TTC549 (cell line): Measurements from ENCODE around the gene TCN2.
"Not testable (repeated sequence)": the region's sequence is repeated elsewhere in the genome, so short reads cannot be mapped to it uniquely, and the experiment has no call there.

Source experiments
- FAIRE-seq: peaks from 2 replicates; lab custom pipeline; 2012; peaks lifted over from hg19 to GRCh38; lab: Jason Lieb, UNC

TCN2 gene

DNA sequence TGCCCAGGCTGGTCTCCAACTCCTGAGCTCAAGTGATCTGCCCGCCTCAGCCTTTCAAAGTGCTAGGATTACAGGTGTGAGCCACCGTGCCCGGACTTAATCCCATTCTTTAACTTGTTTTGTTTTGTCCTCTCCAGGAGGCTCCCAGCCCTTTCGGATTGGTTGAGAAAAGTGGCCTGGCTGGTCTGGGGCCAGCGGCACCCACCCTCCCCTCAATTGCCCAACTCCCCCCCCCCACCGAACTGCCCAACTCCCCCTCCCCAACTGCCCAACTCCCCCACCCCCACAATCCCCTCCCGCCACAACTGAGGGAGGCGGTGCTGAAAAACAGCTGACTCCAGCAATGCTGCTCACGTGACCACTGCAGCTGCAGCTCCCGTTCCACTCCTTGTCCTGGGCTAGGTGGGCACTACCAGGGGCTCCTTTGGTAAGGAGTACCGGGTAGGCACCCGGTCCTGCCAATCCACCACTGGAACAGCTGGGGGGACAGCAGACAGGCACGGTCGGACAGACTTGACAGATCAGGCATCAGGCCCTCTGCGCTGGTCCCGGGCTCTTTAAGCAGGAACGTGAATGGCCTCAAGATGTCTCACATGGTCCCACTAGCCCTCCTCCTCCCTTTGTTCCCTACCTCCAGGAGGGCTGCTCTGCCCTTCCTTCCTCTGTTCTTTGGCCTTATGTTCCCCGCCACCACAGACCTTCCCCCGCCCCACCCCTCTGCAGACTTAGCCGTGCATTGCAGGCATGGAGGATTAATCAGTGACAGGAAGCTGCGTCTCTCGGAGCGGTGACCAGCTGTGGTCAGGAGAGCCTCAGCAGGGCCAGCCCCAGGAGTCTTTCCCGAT lies at the start of gene TCN2:
Gene TCN2, plus strand, starts transcription at position 720 of the 845 bp plus-strand sequence. CDS start 158 bp downstream, outside the sequence.
- FAIRE-seq = no peak

DNA sequence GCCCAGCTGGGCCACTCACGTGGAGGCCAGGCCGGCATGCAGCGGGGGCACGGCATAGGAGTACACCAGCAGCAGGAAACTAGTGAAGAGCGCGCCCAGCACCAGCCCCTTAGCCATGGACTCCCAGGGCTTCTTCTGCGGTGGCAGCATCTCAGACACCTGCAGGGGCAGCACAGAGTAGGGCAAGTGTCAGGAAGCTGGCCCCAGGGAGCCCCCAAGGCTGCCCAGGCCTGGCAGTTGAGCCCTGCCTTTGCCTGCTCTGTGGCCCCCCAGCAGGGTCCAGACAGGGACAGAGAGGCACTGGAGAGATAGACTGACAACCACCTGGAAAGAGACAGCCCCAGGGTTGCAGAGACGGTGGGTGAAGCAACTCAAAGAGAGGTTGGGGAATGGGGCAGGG lies 49.7 kb upstream of the TCN2 start:
- FAIRE-seq = no peak

GRCh38 chr22:30559889-30560288 lies 47.1 kb upstream of the TCN2 start:
- no peak for FAIRE-seq

- not testable (repeated sequence) for FAIRE-seq
Observed at GRCh38 chr22:30560643-30561202, 46.3 kb upstream of the TCN2 start.

GRCh38 chr22:30561402-30562189 lies 45.4 kb upstream of the TCN2 start:
- no peak for FAIRE-seq

DNA sequence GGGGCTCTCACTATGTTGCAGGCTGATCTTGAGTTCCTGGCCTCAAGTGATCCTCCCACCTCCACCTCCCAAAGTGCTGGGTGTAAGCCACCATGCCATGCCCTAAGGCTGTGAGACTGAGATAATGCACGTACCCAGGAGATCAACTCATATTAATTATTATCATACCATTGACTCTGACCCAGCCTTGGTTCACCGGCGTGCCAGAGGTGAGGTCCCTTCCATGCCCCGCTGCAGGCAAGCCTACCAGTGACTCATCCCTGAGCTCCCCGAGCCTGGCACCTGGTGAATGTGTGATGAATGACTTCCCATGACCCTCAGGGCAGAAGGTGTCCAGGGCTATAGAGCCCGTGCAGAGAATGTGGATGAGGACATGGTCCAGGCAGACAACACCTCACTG lies 44.6 kb upstream of the TCN2 start:
- FAIRE-seq = no peak

- FAIRE-seq = no peak
Observed at GRCh38 chr22:30564045-30564760, 42.8 kb upstream of the TCN2 start.

DNA sequence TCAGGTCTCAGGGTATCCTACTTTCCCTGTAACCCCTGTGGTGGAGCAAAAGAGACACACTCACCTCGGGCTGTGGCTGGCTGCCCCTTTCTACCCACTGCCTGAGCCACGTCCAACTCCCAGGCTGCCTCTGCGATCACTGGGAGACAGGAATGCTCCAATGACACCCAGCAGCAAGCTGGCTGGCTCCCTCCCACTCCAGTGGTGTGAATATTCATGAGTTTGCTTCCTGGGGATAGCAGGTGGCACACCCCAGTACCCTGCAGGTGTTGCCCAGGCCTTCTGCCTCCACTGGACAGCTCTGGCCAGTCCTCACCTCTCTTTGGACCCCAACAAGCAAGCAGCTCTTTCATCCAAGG lies 42.2 kb upstream of the TCN2 start:
- FAIRE-seq = no peak

DNA sequence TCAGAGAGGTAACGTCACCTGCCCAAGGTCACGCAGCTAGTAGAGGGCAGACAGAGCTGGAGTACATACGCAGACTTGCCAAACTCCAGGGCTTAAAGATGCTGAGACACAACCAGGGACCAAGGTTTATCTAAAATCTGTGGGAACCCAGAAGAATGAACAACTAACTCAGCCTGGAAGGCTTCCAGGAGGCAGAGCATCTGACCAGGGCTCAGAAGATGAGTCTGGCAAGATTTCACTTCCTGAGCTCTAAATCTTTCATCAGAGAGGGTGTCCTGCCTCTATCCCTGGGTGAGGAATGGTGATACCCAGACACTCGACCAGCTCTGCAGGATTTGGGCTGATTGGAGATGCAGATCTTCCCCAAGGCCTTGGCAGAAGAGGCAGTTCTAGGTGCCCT lies 41.6 kb upstream of the TCN2 start:
- FAIRE-seq = no peak

DNA sequence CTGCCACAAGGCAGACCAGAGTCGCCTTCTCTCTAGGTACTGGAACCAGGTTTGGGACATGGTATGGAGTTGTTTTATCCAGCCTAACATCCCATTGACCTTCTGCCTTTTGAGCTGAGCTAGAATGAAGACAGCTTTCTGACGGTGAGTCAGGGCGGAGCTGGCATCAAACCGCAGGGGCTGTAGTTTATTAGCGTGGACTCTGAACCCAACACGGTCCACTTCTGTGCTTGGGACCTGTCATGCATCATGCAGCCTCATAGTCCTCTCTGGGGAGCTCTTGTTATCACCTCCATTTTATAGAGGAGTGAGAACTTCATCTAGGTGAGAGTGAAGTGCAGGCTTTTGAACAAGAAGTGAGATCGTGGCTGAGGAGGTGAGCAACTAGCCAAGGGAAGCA lies 40.8 kb upstream of the TCN2 start:
- FAIRE-seq = no peak

DNA sequence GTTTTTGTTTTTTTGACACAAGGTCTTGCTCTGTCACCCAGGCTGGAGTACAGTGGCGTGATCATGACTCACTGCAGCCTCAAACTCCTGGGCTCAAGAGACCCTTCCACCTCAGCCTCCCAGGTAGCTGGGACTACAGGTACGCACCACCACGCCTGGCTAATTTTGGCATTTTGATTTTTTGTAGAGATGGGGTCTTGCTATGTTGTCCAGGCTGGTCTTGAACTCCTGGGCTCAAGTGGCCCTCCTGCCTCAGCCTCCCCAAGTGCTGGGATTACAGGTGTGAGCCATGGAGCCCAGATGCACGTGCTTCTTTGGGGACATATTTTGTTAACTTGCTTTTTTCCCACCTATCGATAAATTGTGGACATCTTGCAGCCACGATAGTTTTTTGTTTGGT lies 39.7 kb upstream of the TCN2 start:
- not testable (repeated sequence) for FAIRE-seq

GRCh38 chr22:30568137-30568805 lies 38.7 kb upstream of the TCN2 start:
- FAIRE-seq = no peak

DNA sequence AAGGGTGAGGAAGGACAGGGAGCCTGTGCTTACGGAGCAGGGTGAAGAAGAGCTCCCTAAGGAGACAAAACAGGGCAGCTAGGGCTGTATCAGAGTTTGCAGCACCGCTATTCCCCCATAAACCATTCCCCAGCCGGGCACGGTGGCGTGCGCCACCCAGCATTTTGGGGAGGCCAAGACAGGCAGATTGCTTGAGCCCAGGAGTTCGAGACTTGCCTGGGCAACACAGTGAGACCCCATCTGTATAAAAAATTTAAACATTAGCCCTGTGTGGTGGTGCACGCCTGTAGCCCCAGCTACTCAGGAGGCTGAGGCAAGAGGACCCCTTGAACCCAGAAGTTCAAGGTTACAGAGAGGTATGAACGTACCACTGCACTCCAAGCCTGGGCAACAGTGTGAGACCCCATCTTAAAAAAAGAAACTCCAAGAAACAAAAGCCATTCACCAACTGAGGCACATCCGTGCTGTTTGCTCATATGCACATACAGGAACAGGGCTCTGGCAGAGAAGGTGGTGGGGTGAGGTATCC lies 37.2 kb upstream of the TCN2 start:
- FAIRE-seq = no peak

DNA sequence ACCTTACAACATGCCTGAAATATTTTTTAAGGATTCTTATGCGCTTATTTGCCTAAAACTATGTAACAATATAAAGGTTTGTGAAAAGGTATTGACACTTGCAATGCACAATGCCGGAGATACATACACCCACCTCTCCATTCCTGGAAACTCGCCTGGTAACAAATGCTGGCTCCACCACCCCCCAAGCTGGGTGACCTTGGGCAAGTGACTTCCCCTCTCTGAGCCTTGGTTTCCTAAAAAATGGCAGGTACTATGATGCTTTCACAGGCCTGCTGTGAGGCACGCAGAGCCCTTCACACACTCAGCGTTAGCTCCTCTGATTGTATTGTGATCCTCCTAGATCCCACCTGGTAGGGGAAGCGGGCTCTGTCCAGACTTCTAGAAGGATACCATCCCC lies 34.8 kb upstream of the TCN2 start:
- FAIRE-seq = no peak

DNA sequence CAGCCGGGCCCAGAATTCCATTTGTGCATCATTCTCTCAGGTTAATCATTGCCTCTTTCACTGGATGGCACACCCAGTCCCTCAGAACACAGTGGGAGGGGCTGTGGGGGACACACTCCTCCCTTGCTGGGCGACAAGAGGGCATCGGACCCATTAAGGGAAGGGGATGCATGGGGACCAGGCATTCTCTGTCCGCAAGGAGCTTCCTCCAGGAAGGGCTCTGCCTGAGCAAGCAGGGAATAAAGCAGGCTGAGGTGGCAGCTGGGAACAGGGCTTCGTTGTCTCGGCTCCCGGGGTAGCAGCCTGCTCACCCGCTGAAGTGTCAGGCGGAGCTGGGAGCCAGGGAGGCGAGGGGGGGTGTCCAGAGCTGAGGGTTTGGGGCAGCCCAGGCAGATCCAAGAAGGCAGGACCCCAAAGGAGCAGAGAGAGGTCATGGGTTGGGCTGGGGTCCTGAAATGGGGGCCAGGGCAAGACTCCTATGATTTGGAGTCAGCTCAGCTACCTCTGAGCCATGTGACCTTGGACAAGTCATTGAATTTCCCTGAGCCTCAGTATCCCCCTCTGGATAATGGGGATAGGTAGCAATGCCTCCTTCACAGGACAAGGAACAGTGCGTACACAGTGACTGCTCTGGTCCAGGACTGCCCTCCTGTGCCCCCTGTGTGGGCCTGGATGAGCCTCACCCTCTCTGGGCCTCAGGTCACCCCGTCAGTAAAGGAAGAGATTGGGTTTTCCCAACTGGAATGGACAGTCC lies 34.0 kb upstream of the TCN2 start:
- no peak for FAIRE-seq

GRCh38 chr22:30573594-30574094 lies 33.3 kb upstream of the TCN2 start:
- no peak for FAIRE-seq

GRCh38 chr22:30574095-30574981 lies 32.6 kb upstream of the TCN2 start, which contains the start of gene GAL3ST1:
Gene GAL3ST1, minus strand, starts transcription at chr22:30574665. Its CDS starts 17,273 bp downstream, at chr22:30557392.
- FAIRE-seq = no peak

GRCh38 chr22:30574997-30575671 lies 31.8 kb upstream of the TCN2 start:
- FAIRE-seq = no peak

DNA sequence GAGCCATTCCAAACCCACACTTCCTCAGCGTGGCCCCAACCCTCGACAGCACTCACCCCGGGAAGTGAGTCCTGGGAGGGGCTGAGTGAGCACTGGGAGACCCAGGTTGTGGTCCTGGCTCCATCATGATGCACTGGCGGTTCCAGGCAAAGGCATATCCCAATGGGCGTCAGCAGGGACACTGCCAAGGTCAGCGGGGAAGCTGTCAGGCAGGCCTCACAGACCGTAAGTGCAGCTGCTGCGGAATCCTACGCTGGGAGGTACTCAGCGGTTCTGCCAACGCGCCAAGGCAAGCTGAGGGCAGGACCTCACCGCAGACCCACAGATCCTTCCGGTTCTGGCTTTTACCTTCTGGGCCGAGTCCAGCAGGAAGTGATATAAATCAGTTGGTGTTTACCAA lies 31.1 kb upstream of the TCN2 start:
- FAIRE-seq = no peak
